ENCODE data around the gene XPNPEP1. TPM values are rescaled to one million over a fixed set of nuclear protein-coding genes. Genes with fewer than 3 reads are reported as not detected.

Gene XPNPEP1
- total RNA-seq, 1 experiment from 2014 or later = 65.4 TPM

GRCh38 chr10:109862738-109863137 lies 60.6 kb downstream of the XPNPEP1 start:
- POLR2A ChIA-PET (ENCODE audit: low non-redundant PET) = no interaction called here
- CTCF ChIA-PET = no interaction called here
- no TSS peak for BruUV-seq (replicated peaks)

GRCh38 chr10:109862041-109862440 lies 61.3 kb downstream of the XPNPEP1 start:
- ChIA-PET POLR2A (ENCODE audit: low non-redundant PET) (no interaction called here), CTCF (no interaction called here)
- Histone ChIP-seq H3K4me1 (ENCODE audit: insufficient read depth, low read length, poor library complexity, severe bottlenecking) (no peaks in the 10 kb centered on the region), H3K27ac (ENCODE audit: low read depth, low read length, poor library complexity, severe bottlenecking) (no peak overlapping the region), H3K4me3 (ENCODE audit: low read depth, low read length, poor library complexity, severe bottlenecking) (no peak overlapping the region), H3K36me3 (ENCODE audit: insufficient read depth, low read length, poor library complexity, severe bottlenecking) (peaks cover 22% of the 10 kb centered on the region), H3K27me3 (replicated peaks; ENCODE audit: insufficient read depth, low read depth, low read length, poor library complexity) (no peaks in the 10 kb centered on the region), H3K9me3 (ENCODE audit: low read depth, low read length, poor library complexity, severe bottlenecking) (no peaks in the 10 kb centered on the region)
- no peak for DNase-seq (ENCODE audit: low spot score)
- BruUV-seq (replicated peaks) = no TSS peak
- TF ChIP-seq, protein P1, sequence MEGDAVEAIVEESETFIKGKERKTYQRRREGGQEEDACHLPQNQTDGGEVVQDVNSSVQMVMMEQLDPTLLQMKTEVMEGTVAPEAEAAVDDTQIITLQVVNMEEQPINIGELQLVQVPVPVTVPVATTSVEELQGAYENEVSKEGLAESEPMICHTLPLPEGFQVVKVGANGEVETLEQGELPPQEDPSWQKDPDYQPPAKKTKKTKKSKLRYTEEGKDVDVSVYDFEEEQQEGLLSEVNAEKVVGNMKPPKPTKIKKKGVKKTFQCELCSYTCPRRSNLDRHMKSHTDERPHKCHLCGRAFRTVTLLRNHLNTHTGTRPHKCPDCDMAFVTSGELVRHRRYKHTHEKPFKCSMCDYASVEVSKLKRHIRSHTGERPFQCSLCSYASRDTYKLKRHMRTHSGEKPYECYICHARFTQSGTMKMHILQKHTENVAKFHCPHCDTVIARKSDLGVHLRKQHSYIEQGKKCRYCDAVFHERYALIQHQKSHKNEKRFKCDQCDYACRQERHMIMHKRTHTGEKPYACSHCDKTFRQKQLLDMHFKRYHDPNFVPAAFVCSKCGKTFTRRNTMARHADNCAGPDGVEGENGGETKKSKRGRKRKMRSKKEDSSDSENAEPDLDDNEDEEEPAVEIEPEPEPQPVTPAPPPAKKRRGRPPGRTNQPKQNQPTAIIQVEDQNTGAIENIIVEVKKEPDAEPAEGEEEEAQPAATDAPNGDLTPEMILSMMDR (conservative IDR thresholded peaks at IDR 0.05; ENCODE audit: low read depth, low read length) = no peak
- no peak for TF ChIP-seq EZH2 (IDR thresholded peaks at IDR 0.05; ENCODE audit: borderline replicate concordance, low read depth, low read length, poor library complexity, severe bottlenecking)
- intact Hi-C loops (cut with micrococcal nuclease; ENCODE audit: unreplicated experiment) = no loop called here

More at GRCh38 chr10:109862738-109863137, 60.6 kb downstream of the XPNPEP1 start:
- H3K36me3 ChIP-seq (ENCODE audit: insufficient read depth, low read length, poor library complexity, severe bottlenecking) = peaks cover 22% of the 10 kb centered on the region
- no peaks in the 10 kb centered on the region for H3K9me3 ChIP-seq (ENCODE audit: low read depth, low read length, poor library complexity, severe bottlenecking)
- H3K27ac ChIP-seq (ENCODE audit: low read depth, low read length, poor library complexity, severe bottlenecking) = no peak overlapping the region
- intact Hi-C loops (cut with micrococcal nuclease; ENCODE audit: unreplicated experiment) = no loop called here
- no peak for TF ChIP-seq EZH2 (IDR thresholded peaks at IDR 0.05; ENCODE audit: borderline replicate concordance, low read depth, low read length, poor library complexity, severe bottlenecking)
- TF ChIP-seq, protein P1 (conservative IDR thresholded peaks at IDR 0.05; ENCODE audit: low read depth, low read length) = no peak
- H3K4me1 ChIP-seq (ENCODE audit: insufficient read depth, low read length, poor library complexity, severe bottlenecking) = no peaks in the 10 kb centered on the region
- DNase-seq (ENCODE audit: low spot score) = no peak
- H3K4me3 ChIP-seq (ENCODE audit: low read depth, low read length, poor library complexity, severe bottlenecking) = no peak overlapping the region
- no peaks in the 10 kb centered on the region for H3K27me3 ChIP-seq (replicated peaks; ENCODE audit: insufficient read depth, low read depth, low read length, poor library complexity)

GRCh38 chr10:109861081-109861480 lies 62.2 kb downstream of the XPNPEP1 start:
- H3K4me1 ChIP-seq (ENCODE audit: insufficient read depth, low read length, poor library complexity, severe bottlenecking) = no peaks in the 10 kb centered on the region
- intact Hi-C loops (cut with micrococcal nuclease; ENCODE audit: unreplicated experiment) = no loop called here
- no TSS peak for BruUV-seq (replicated peaks)
- no peaks in the 10 kb centered on the region for H3K9me3 ChIP-seq (ENCODE audit: low read depth, low read length, poor library complexity, severe bottlenecking)
- no peak overlapping the region for H3K27ac ChIP-seq (ENCODE audit: low read depth, low read length, poor library complexity, severe bottlenecking)
- POLR2A ChIA-PET (ENCODE audit: low non-redundant PET) = no interaction called here
- CTCF ChIA-PET = no interaction called here
- no peak for DNase-seq (ENCODE audit: low spot score)
- no peak for TF ChIP-seq EZH2 (IDR thresholded peaks at IDR 0.05; ENCODE audit: borderline replicate concordance, low read depth, low read length, poor library complexity, severe bottlenecking)
- TF ChIP-seq, protein P1 (conservative IDR thresholded peaks at IDR 0.05; ENCODE audit: low read depth, low read length) = no peak
- no peak overlapping the region for H3K4me3 ChIP-seq (ENCODE audit: low read depth, low read length, poor library complexity, severe bottlenecking)
- H3K27me3 ChIP-seq (replicated peaks; ENCODE audit: insufficient read depth, low read depth, low read length, poor library complexity) = no peaks in the 10 kb centered on the region
- peaks cover 22% of the 10 kb centered on the region for H3K36me3 ChIP-seq (ENCODE audit: insufficient read depth, low read length, poor library complexity, severe bottlenecking)
